OCI-M1 (cell line): ENCODE data around the gene DACH2.
"Not testable (repeated sequence)": the region's sequence is repeated elsewhere in the genome, so short reads cannot be mapped to it uniquely, and the experiment has no call there.

Experiments
- DNase-seq: peaks from one replicate; lab custom pipeline; 2025; lab: John Stamatoyannopoulos, UW

The DACH2 gene

GRCh38 chrX:86148024-86148511, at the start of gene DACH2:
Gene DACH2, plus strand, starts transcription at chrX:86148451.
- DNase-seq = peak; percentile 74

DNA sequence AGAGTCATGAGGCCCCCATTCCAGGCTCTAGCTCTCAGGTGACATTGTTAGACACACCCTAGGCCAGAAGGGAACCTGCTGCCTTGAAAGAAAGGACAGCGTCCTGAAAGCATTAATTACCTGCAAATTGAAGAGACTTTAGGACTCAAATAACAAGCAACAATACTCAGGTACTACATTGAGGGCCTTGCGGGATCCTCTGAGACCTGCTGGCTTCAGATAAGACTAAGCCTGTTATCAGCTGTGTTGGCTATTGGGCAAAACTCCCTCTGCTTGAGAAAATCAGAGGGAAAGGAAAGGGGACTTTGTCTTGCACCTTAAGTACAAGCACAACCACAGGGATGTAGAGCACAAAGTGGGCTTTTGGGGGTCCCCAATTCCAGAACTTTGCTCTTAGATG, 45.9 kb upstream of the DACH2 start:
- DNase-seq = peak; percentile 53

DNA sequence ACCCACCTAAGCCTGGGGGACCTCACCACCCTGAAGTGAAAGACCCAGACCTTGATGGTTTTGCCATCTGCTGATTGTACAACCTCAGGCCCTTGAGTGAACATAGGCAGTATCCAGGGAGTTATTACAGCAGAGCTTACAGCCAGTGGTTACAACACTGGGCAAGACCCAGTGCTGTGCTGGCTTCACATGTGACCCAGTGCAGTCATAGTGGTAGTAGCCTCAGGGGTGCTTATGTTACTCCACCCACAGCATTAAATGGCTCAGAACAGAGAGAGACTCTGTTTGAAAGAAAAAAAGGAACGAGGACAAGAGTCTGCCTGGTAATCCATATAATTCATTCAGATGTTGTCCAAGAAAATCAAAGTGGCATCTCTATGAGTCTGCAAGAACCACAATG, 45.2 kb upstream of the DACH2 start:
- DNase-seq = peak; percentile 4

- DNase-seq = no peak
These were observed 43.7 kb upstream of the DACH2 start for GRCh38 chrX:86104526-86104925.

GRCh38 chrX:86121916-86122315, 26.3 kb upstream of the DACH2 start:
- DNase-seq = no peak

DNA sequence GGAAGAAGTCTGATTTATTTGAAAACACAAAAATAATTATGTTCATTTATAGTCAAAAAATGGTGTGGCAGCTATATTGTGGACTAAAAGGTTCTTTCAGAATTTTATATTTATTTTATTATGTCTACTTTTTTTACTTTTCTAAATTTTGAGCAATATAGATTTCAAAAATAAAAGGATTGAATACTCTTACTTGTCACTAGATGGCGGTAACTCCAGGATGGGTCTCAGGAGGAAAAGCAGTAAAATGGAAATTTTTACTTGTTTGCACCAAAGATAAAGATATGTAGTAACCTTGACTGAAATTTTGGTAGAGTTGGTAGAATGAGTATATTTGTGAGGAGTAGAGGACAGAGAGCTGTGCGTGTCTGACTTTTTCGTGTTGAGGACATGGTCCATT, 14.5 kb upstream of the DACH2 start:
- peak; percentile 27 for DNase-seq

- no peak for DNase-seq
These were observed 11.2 kb upstream of the DACH2 start for GRCh38 chrX:86137071-86137470.

DNA sequence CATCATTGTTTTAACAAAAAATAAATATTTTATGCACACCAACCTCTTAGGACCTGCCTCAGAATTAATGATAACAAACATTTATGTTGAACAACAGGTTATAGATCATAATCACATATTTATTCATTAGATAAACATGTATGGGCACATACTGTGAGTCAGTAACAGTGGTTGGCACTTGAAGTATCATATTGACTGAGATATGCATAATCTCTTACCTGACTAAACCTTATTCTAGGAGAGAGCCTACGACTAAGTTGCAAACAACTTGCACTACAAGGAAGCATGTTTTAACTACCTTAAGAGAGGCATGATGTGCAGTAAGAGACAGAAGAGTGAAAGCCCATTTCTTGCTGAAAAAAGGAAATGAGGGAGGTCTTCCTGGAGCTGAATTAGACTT, 6.5 kb upstream of the DACH2 start:
- no peak for DNase-seq

DNA sequence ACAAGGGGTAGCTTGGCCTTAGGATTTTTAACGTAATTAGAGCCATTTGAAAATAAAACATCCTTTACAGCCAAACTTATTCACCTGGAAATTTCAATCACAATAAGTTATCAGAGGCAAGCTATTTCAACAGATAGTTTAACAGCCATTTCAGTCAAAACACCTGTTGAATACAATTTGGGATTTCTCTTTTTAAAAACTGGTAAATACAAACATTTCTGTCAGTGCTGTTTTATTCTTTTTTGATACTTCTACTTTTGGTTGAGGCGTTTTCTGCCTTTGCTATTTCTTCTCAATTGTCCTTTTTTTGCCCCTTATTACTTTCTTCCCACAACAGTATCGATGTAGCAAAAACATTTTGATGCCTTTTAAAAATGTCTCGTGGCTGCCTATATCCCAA, 2.1 kb upstream of the DACH2 start:
- DNase-seq = no peak

DNA sequence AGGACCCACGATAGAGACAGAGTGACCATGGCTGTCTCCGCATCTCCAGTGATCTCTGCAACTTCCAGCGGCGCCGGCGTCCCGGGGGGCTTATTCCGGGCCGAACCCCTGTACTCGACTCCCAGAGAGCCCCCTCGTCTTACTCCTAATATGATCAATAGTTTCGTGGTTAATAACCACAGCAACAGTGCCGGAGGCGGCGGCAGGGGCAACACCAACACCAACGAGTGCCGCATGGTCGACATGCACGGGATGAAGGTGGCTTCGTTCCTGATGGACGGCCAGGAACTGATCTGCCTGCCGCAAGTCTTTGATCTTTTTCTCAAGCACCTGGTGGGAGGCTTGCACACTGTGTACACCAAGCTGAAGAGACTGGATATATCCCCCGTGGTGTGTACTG, 343 bp downstream of the DACH2 start:
- no peak for DNase-seq

GRCh38 chrX:86149119-86149518, 868 bp downstream of the DACH2 start:
- no peak for DNase-seq

GRCh38 chrX:86154553-86154952, 6.3 kb downstream of the DACH2 start:
- DNase-seq = no peak

- DNase-seq = peak; percentile 24
These were observed 23.1 kb downstream of the DACH2 start for GRCh38 chrX:86171366-86171765.

DNA sequence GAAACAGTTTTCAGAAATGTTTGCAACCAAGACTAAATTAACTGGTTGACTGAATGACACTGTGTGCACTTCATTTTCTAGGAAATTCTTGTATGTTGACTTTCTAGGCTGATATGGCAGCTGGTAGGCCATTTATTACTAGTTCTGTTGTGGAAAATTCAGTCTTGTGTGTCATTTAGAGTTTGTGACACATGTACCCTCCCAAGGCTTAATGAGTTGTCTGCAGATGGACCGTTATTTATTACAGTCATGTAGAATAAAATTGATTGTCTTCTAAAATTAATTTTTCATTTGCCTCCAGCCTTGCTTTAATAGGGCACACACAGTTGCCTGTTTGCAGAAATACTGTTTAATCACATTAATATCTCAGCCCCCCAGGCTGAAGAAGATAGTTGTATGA, 30.7 kb downstream of the DACH2 start:
- DNase-seq = no peak

- not testable (repeated sequence) for DNase-seq
These were observed 33.1 kb downstream of the DACH2 start for GRCh38 chrX:86181325-86181724.

GRCh38 chrX:86192827-86193226, 44.6 kb downstream of the DACH2 start:
- DNase-seq = no peak

GRCh38 chrX:86194758-86195157, 46.5 kb downstream of the DACH2 start:
- no peak for DNase-seq

GRCh38 chrX:86195343-86195742, 47.1 kb downstream of the DACH2 start:
- DNase-seq = no peak

DNA sequence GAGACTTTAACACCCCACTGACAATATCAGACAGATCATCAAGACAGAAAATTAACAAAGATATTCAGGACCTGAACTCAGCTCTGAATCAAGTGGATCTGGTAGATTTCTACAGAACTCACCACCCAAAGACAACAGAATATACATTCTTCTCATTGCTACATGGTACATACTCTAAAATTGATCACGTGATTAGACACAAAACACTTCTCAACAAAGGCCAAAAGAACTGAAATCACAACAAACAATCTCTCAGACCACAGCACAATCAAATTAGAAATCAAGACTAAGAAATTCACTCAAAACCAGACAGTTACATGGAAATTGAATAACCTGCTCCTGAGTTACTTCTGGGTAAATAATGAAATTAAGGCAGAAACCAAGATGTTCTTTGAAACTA, 49.6 kb downstream of the DACH2 start:
- DNase-seq = no peak

- DNase-seq = no peak
These were observed 62.5 kb downstream of the DACH2 start for GRCh38 chrX:86210772-86211171.

DNA sequence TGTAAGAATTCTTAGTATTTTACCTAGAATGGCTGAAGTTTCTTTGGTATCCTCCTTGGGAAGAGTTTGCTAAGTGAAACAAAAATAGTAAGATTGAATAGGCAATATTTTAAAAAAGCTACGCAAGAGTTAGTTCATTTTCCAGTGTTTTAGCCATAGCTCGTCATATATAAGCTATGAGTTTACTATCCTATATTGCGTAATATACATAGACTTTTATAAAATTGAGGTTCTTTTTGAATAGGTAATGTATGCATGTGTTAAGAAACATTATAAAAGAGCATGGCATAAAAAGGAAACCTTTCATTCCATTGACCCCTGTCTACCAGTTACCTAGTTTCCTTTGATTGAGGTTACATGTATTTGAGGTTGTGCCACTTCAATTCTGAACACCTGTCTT, 67.0 kb downstream of the DACH2 start:
- DNase-seq = no peak

DNA sequence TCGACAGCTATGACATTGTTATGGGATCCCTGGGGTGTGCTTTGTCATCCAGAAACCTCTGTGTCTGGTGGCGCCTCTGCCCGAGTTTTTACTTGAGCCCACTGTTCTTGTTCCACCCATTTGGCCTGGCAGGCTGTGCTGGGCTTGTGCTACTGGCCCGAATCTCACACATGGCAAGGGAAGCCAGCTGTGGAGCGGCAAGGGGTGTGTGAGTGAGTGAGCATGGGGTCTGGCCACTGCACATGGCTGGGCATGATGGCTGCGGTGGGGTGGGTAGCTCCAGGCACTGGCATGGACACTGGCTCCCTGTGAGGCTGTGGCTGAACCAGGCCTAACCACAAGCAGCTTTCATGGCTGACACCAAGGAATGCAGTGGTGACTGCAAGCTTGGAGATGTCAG, 89.2 kb downstream of the DACH2 start:
- DNase-seq = no peak

DNA sequence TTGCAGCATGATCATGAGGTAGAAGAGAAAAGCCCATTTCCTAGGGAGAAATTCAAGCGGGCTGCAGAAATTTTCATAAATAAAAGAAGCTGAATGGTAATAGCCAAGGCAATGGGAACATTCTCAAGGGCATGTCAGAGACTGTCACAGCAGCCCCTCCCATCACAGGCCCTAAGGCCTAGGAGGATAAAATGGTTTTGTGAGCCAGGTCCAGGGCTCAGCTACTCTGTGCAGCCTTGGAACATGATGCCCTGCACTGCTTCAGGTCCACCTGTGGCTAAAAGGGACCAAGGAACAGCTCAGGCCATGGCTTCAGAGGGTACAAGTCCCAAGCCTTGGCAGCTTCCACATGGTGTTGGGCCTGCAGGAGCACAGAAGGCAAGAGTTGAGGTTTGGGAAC, 93.3 kb downstream of the DACH2 start:
- DNase-seq = no peak

- no peak for DNase-seq
These were observed 115.3 kb downstream of the DACH2 start for GRCh38 chrX:86263526-86263925.

DNA sequence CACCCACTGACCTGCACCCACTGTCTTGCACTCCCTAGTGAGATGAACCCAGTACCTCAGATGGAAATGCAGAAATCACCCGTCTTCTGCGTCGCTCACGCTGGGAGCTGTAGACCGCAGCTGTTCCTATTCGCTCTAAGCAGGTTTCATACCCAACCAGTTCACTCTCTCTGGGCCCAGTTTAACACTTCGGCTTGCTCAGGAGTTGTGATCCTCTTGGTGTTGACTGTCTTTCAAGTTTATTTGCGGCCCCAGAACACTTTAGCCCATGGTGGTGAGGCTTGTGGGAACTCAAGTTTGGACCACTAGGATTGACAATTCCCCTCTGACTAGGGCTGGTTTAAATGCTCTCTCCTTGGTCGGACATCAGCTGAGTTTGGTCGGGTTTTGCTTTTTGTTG, 147.0 kb downstream of the DACH2 start:
- no peak for DNase-seq
